H9 (cell line): ENCODE measurements around the gene NBPF19. TPM values are rescaled to one million over a fixed set of nuclear protein-coding genes. Genes with fewer than 3 reads are reported as not detected.
"Not testable (repeated sequence)": the region's sequence is repeated elsewhere in the genome, so short reads cannot be mapped to it uniquely, and the experiment has no call there.

Source experiments
- DNase-seq: peaks from one replicate; pipeline ENCODE4 v3.0.0-alpha.2; 2017
- H2AFZ ChIP-seq: one replicate; pipeline ENCODE4 v1.6.1; 2013; ENCODE audit warnings: mild to moderate bottlenecking, low read length, control low read depth, moderate library complexity
- H2AK5ac ChIP-seq: 2 replicates; pipeline ENCODE4 v1.6.1; 2013; ENCODE audit warnings: low read length, control low read depth, mixed read lengths; ENCODE audit not compliant: insufficient read length
- H2BK120ac ChIP-seq: one replicate; pipeline ENCODE4 v1.6.1; 2013; ENCODE audit warnings: low read depth, mild to moderate bottlenecking, low read length, control low read depth, inconsistent platforms; ENCODE audit not compliant: poor library complexity, severe bottlenecking
- H2BK12ac ChIP-seq: 2 replicates; pipeline ENCODE4 v1.6.1; 2013; ENCODE audit warnings: low read length, control low read depth, mixed read lengths, low read depth; ENCODE audit not compliant: insufficient read length
- H2BK15ac ChIP-seq: 2 replicates; pipeline ENCODE4 v1.6.1; 2013; ENCODE audit warnings: low read depth, low read length, control low read depth
- H2BK20ac ChIP-seq: one replicate; pipeline ENCODE4 v1.6.1; 2013; ENCODE audit warnings: low read depth, mild to moderate bottlenecking, low read length, control low read depth, inconsistent platforms; ENCODE audit not compliant: poor library complexity, severe bottlenecking
- H2BK5ac ChIP-seq: 2 replicates; pipeline ENCODE4 v1.6.1; 2013; ENCODE audit warnings: low read length, control low read depth, mixed read lengths; ENCODE audit not compliant: insufficient read length
- H3K14ac ChIP-seq: 2 replicates; pipeline ENCODE4 v1.6.1; 2013; ENCODE audit warnings: low read length, control low read depth; ENCODE audit not compliant: insufficient read depth
- H3K18ac ChIP-seq: 2 replicates; pipeline ENCODE4 v1.6.1; 2013; ENCODE audit warnings: low read depth, mild to moderate bottlenecking, mixed read lengths, low read length, control low read depth; ENCODE audit not compliant: insufficient read length
- H3K23ac ChIP-seq: 2 replicates; pipeline ENCODE4 v1.6.1; 2013; ENCODE audit warnings: low read length, control low read depth, mixed read lengths, low read depth; ENCODE audit not compliant: insufficient read length
- H3K23me2 ChIP-seq: 2 replicates; pipeline ENCODE4 v1.6.1; 2013; ENCODE audit warnings: low read depth, mild to moderate bottlenecking, mixed read lengths, low read length, control low read depth; ENCODE audit not compliant: insufficient read length, poor library complexity, severe bottlenecking
- H3K27ac ChIP-seq: 2 replicates; pipeline ENCODE4 v1.5.1; 2013; ENCODE audit warnings: low read length, control low read depth, mixed read lengths, low read depth; ENCODE audit not compliant: insufficient read length
- H3K27me3 ChIP-seq: 2 replicates; pipeline ENCODE4 v1.6.1; 2013; ENCODE audit warnings: low read length, control low read depth, inconsistent platforms; ENCODE audit not compliant: insufficient read depth
- H3K4ac ChIP-seq: 2 replicates; pipeline ENCODE4 v1.6.1; 2013; ENCODE audit warnings: low read depth, mild to moderate bottlenecking, control low read depth, inconsistent platforms, low read length, moderate library complexity
- H3K4me1 ChIP-seq: 2 replicates; pipeline ENCODE4 v1.6.1; 2013; ENCODE audit warnings: low read length, control low read depth, inconsistent platforms; ENCODE audit not compliant: insufficient read depth
- H3K4me2 ChIP-seq: 2 replicates; pipeline ENCODE4 v1.6.1; 2013; ENCODE audit warnings: low read length, control low read depth, mixed read lengths; ENCODE audit not compliant: insufficient read length, insufficient read depth
- H3K56ac ChIP-seq: 2 replicates; pipeline ENCODE4 v1.6.1; 2013; ENCODE audit warnings: low read depth, mild to moderate bottlenecking, mixed read lengths, low read length, control low read depth; ENCODE audit not compliant: insufficient read length
- H3K79me1 ChIP-seq: 2 replicates; pipeline ENCODE4 v1.6.1; 2013; ENCODE audit warnings: low read depth, mild to moderate bottlenecking, moderate library complexity, low read length, control low read depth, inconsistent platforms; ENCODE audit not compliant: insufficient read depth, poor library complexity, severe bottlenecking
- H3K79me2 ChIP-seq: 2 replicates; pipeline ENCODE4 v1.6.1; 2013; ENCODE audit warnings: low read length, control low read depth, inconsistent platforms; ENCODE audit not compliant: insufficient read depth
- H3K9ac ChIP-seq: 2 replicates; pipeline ENCODE4 v1.6.1; 2013; ENCODE audit warnings: low read length, control low read depth, mixed read lengths; ENCODE audit not compliant: insufficient read length; ENCODE audit errors: extremely low read depth
- H3K9me3 ChIP-seq: one replicate; pipeline ENCODE4 v1.6.1; 2013; ENCODE audit warnings: low read depth, low read length, inconsistent platforms; ENCODE audit not compliant: control insufficient read depth
- H3T11ph ChIP-seq: one replicate; pipeline ENCODE4 v1.6.1; 2013; ENCODE audit warnings: mild to moderate bottlenecking, low read length, control low read depth, inconsistent platforms
- H4K20me1 ChIP-seq: one replicate; pipeline ENCODE4 v1.6.1; 2013; ENCODE audit not compliant: control insufficient read depth, insufficient read length, insufficient read depth
- H4K5ac ChIP-seq: 2 replicates; pipeline ENCODE4 v1.6.1; 2013; ENCODE audit warnings: low read depth, mild to moderate bottlenecking, mixed read lengths, low read length, control low read depth; ENCODE audit not compliant: insufficient read length
- H4K8ac ChIP-seq: replicated peaks from 2 replicates; pipeline ENCODE4 v1.6.1; 2013; ENCODE audit warnings: low read length, control low read depth, mixed read lengths, low read depth; ENCODE audit not compliant: insufficient read length
- H4K91ac ChIP-seq: 2 replicates; pipeline ENCODE4 v1.6.1; 2013; ENCODE audit warnings: low read depth, mild to moderate bottlenecking, moderate library complexity, mixed read lengths, low read length, control low read depth; ENCODE audit not compliant: insufficient read length
- H3K27ac Mint-ChIP-seq, 3 experiments: 2 replicates in 2 of 3; 3 replicates in 1 of 3; pipeline ENCODE4 v1.8.0; 2020 to 2021; ENCODE audit warnings: mixed read lengths in 3 of 3, mild to moderate bottlenecking in 1 of 3, moderate library complexity in 1 of 3
- H3K27me3 Mint-ChIP-seq: 2 replicates; pipeline ENCODE4 v1.8.0; 2021; ENCODE audit warnings: low read depth, mild to moderate bottlenecking, moderate library complexity, mixed read lengths
- H3K36me3 Mint-ChIP-seq, 3 experiments: 2 replicates in 2 of 3; 3 replicates in 1 of 3; pipeline ENCODE4 v1.8.0; 2020 to 2021; ENCODE audit warnings: low read depth in 3 of 3, mixed read lengths in 3 of 3; ENCODE audit not compliant: insufficient read depth in 1 of 3
- H3K4me1 Mint-ChIP-seq, 2 experiments: 2 replicates each; pipeline ENCODE4 v1.8.0; 2020; ENCODE audit warnings: mixed read lengths in 2 of 2
- H3K4me3 Mint-ChIP-seq, 2 experiments: 2 replicates in 1 of 2; 3 replicates in 1 of 2; pipeline ENCODE4 v1.8.0; 2020 to 2021; ENCODE audit warnings: mild to moderate bottlenecking in 2 of 2, mixed read lengths in 2 of 2, moderate library complexity in 1 of 2
- H3K9me3 Mint-ChIP-seq, 2 experiments: 2 replicates in 1 of 2; 3 replicates in 1 of 2; pipeline ENCODE4 v1.8.0; 2020; ENCODE audit warnings: mild to moderate bottlenecking in 2 of 2, mixed read lengths in 2 of 2, moderate library complexity in 1 of 2
- WGBS: extraction: QIAGEN DNeasy Blood & Tissue Kit; methylation state at CpG from one replicate; pipeline ENCODE4 v1.1.7; 2013; ENCODE audit warnings: missing lambda C conversion rate, low lambda C conversion rate, mixed read lengths; ENCODE audit not compliant: insufficient read length; ENCODE audit errors: extremely low coverage; 5-methylcytosine and 5-hydroxymethylcytosine counted together
- total RNA-seq: library from RNA; stranded (reverse); gene quantifications from 2 replicates; pipeline ENCODE4 v1.2.1, GENCODE V29; 2021

NBPF19 gene
- total RNA-seq, 1 experiment from 2014 or later = 8.0 TPM

- H2BK120ac ChIP-seq, H2AFZ ChIP-seq, H3K4ac ChIP-seq, H3K23me2 ChIP-seq, H2AK5ac ChIP-seq, H3K14ac ChIP-seq, H3K4me2 ChIP-seq, H3K4me1 ChIP-seq, H3K18ac ChIP-seq, H4K20me1 ChIP-seq, H2BK15ac ChIP-seq, H2BK12ac ChIP-seq, H3K27ac Mint-ChIP-seq, H3K79me1 ChIP-seq, H4K5ac ChIP-seq, H3T11ph ChIP-seq, H3K56ac ChIP-seq, H3K79me2 ChIP-seq, H4K91ac ChIP-seq, H3K4me1 Mint-ChIP-seq, H3K4me3 Mint-ChIP-seq, H4K8ac ChIP-seq, H3K9me3 ChIP-seq, H3K27ac ChIP-seq, H2BK5ac ChIP-seq, H3K9me3 Mint-ChIP-seq, H3K27me3 ChIP-seq, H3K9ac ChIP-seq, H3K23ac ChIP-seq, H3K27me3 Mint-ChIP-seq, H2BK20ac ChIP-seq, DNase-seq, H3K36me3 Mint-ChIP-seq: not testable (repeated sequence)
- WGBS = no CpG with 5 or more reads among the region's 4 CpGs
Measured at GRCh38 chr1:149565485-149565884, 90.6 kb downstream of the NBPF19 start.

GRCh38 chr1:149572763-149573162 is 97.9 kb downstream of the NBPF19 start:
- H4K5ac ChIP-seq, DNase-seq, H2AK5ac ChIP-seq, H4K20me1 ChIP-seq, H3K4me2 ChIP-seq, H3K9me3 ChIP-seq, H2BK15ac ChIP-seq, H3K27me3 ChIP-seq, H4K91ac ChIP-seq, H3K9ac ChIP-seq, H2BK20ac ChIP-seq, H2BK5ac ChIP-seq, H3K4me1 Mint-ChIP-seq, H3K36me3 Mint-ChIP-seq, H3K27me3 Mint-ChIP-seq, H3K79me2 ChIP-seq, H3K27ac Mint-ChIP-seq, H3K56ac ChIP-seq, H4K8ac ChIP-seq, H3K4ac ChIP-seq, H2BK120ac ChIP-seq, H3K4me1 ChIP-seq, H3T11ph ChIP-seq, H2AFZ ChIP-seq, H3K79me1 ChIP-seq, H3K9me3 Mint-ChIP-seq, H2BK12ac ChIP-seq, H3K23me2 ChIP-seq, H3K14ac ChIP-seq, H3K23ac ChIP-seq, H3K18ac ChIP-seq, H3K4me3 Mint-ChIP-seq, H3K27ac ChIP-seq: not testable (repeated sequence)

DNA sequence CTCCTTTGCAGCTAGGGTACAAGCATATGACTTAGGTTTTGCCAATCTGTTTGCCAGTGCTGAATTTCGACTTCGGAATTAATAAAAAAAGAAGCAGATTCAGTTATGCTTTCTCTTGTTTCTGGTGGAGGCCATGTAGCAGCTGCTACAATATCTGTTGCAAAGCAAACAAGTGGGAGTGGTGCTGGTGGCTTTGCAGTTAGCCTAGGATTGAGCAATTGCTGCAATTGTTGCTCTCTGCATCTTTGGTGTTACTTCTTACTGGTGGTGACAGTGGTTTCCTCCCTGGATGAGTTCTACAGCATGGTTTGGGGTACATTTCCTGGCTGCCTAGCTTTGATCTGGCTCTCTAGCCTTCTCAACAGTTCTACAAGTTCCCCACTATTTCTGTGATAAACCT is 110.7 kb downstream of the NBPF19 start:
- H3K27me3 Mint-ChIP-seq, H3K18ac ChIP-seq, DNase-seq, H2BK5ac ChIP-seq, H3K56ac ChIP-seq, H3K27ac ChIP-seq, H4K20me1 ChIP-seq, H3K79me2 ChIP-seq, H2AFZ ChIP-seq, H3K9ac ChIP-seq, H3K23ac ChIP-seq, H2BK15ac ChIP-seq, H3K4me3 Mint-ChIP-seq, H3K27me3 ChIP-seq, H4K5ac ChIP-seq, H4K8ac ChIP-seq, H3K9me3 Mint-ChIP-seq, H3K79me1 ChIP-seq, H3K4me2 ChIP-seq, H3T11ph ChIP-seq, H2AK5ac ChIP-seq, H3K9me3 ChIP-seq, H3K14ac ChIP-seq, H3K36me3 Mint-ChIP-seq, H2BK20ac ChIP-seq, H3K4ac ChIP-seq, H4K91ac ChIP-seq, H3K4me1 Mint-ChIP-seq, H3K4me1 ChIP-seq, H2BK12ac ChIP-seq, H3K27ac Mint-ChIP-seq, H2BK120ac ChIP-seq, H3K23me2 ChIP-seq: not testable (repeated sequence)
- no CpG with 5 or more reads among the region's 2 CpGs for WGBS
